GM19452 (cell line): ENCODE results near the gene KRTAP5-10.
"Not testable (repeated sequence)": the region's sequence is repeated elsewhere in the genome, so short reads cannot be mapped to it uniquely, and the experiment has no call there.

Experiments
- ATAC-seq: cut with Tn5 transposase; IDR thresholded peaks from one replicate; pipeline ENCODE4 v1.9.1; 2021; ENCODE audit not compliant: unreplicated experiment

The KRTAP5-10 gene

DNA sequence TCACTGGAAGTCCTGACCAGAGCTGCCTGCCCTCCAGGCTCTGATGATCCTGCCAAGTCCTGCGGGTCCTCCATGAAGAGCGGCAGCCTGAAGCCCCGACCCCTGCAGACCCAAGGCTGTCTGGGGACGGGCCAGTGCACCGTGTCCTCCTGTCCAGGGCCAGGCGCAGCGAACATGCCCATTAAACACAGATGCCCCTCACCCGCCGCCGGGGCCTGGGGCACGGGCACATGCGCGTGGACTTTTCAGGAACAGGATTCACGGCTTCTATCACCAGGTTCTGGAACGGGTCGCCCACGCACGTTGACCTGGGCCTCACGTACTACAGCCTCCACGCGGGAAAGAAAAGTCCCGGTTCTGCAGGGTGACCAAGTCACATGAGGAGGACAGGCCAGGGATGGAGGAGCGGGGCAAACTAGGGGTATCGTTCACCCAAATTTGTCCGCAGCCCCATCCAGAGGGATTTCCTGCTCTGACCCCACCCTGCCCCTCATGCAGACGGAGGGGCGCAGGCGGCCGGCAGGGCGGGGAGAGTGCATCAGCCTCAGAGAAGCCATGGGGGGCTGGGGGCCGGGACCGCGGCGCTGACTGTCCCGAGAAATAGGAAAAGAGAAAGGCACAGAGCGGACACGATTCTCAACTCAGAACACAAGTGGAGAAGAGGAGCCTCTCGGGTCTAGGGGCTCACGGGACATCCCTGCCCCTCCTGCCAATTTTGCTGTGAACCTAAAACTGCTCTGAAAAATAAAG, 5.9 kb downstream of the KRTAP5-10 start:
- not testable (repeated sequence) for ATAC-seq

DNA sequence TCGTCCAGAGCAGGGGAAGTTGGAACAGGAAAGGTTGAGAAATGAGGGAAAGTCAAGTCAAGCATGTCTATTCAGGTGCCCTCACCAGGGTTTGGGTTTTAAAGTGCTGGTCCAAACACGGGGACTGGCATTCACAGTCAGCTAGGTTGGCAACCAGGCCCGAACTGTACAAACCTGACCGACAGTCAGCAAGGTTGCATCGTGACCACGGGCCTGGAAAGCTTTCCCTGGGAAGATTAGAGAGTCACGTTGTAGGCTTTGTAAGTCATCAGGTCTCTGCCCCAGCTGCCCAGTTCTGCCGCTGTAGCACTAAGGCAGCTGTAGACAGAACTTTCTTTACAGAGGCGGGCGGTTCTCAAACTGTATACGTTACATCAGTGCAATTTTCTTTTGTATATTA, 7.4 kb downstream of the KRTAP5-10 start:
- no peak for ATAC-seq

DNA sequence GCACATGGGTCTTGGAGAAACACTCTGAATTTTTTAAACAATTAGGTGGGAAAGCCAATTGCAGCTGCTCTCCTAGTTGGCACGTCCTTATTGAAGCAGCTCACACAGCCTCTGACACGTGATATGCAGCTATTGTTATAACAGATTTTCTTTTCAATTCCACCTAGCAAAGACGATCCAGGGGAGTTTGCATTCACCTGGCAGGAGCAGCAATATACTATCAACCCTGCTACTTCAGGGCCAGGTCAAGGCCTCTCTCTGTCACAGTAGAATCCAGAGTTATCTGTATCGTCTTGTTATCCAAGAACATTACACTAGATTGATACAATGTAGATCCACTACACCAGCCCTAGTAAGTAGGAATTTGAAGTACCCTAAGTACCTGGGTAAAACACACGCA, 9.1 kb downstream of the KRTAP5-10 start:
- no peak for ATAC-seq

DNA sequence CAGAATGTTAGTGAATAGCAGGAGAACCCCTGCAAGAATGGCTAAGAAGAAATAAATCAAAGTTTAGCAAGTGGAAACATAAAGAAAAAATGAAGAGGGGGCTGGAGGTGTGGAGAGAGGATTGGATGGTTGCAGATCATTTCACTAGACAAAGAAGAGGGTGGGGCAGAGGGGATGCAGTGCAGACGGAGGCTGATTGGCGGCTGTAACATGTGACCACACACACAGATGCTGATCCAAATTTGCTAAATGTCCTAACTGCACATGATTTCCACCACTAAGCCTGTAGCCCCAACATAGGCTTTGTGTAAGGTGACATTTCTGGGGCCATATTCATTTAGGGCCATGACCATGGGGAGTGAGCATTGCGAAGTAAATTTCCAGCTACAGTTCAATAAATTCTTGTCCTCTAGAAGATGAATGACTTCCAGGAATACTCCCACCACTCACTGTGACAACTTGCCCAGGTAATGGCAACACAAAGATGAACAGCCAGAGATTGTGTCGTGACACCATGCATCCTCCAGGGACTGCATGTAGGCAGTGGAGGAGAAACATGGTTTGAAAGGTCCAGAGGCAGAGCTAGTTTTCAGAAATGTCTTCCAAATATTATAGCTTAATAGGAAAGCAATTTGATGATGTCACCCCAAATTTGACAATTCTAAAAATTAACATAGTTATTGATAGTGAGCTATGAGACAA, 10.5 kb downstream of the KRTAP5-10 start:
- ATAC-seq = no peak

DNA sequence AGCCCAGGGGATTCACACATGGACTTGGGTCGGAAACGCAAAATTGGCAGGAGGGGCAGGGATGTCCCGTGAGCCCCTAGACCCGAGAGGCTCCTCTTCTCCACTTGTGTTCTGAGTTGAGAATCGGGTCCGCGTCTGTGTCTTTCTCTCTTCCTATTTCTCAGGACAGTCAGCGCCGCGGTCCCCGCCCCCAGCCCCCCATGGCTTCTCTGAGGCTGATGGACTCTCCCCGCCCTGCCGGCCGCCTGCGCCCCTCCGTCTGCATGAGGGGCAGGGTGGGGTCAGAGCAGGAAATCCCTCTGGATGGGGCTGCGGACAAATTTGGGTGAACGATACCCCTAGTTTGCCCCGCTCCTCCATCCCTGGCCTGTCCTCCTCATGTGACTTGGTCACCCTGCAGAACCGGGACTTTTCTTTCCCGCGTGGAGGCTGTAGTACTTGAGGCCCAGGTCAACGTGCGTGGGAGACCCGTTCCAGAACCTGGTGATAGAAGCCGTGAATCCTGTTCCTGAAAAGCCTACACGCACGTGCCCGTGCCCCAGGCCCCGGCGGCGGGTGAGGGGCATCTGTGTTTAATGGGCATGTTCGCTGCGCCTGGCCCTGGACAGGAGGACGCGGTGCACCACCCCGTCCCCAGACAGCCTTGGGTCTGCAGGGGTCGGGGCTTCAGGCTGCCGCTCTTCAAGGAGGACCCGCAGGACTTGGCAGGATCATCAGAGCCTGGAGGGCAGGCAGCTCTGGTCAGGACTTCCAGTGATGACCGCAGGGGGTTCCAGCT, 11.5 kb downstream of the KRTAP5-10 start:
- ATAC-seq = not testable (repeated sequence)

DNA sequence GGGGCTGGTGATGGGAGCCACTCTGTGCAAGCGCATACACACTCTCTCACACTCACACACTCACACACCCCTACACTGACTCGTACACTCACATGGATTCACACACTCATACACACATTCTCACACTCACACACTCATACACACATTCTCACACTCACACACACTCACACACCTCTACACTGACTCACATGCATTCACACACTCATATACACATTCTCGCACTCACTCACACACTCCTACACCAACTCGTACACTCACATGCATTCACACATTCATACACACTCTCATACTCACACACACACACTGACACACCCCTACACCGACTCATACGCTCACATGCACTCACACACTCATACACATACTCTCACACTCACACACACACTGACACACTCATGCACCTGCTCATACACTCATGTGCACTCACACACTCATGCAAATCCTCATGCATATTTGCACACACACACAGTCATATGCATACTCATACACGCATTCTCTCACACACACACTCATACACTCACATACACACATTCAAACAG, 12.2 kb downstream of the KRTAP5-10 start:
- no peak for ATAC-seq

DNA sequence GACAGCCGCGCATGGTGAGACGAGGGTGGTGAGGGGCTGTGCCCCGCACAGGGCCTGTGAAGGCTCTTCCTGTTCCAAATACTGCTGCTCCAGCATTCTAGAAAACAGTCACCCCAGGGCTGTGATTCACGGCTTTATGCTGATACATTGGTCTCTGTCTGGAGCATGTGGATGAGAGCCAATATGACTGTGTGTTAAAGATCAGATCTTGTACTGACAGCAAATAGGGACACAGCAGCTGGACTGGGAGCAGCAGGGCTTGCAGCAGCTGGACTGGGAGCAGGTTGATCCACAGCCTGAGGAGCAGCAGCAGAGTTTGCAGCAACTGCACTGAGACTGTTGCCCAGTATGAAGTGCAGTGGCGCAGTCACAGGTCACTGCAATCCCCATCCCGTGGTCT, 14.2 kb downstream of the KRTAP5-10 start:
- not testable (repeated sequence) for ATAC-seq

DNA sequence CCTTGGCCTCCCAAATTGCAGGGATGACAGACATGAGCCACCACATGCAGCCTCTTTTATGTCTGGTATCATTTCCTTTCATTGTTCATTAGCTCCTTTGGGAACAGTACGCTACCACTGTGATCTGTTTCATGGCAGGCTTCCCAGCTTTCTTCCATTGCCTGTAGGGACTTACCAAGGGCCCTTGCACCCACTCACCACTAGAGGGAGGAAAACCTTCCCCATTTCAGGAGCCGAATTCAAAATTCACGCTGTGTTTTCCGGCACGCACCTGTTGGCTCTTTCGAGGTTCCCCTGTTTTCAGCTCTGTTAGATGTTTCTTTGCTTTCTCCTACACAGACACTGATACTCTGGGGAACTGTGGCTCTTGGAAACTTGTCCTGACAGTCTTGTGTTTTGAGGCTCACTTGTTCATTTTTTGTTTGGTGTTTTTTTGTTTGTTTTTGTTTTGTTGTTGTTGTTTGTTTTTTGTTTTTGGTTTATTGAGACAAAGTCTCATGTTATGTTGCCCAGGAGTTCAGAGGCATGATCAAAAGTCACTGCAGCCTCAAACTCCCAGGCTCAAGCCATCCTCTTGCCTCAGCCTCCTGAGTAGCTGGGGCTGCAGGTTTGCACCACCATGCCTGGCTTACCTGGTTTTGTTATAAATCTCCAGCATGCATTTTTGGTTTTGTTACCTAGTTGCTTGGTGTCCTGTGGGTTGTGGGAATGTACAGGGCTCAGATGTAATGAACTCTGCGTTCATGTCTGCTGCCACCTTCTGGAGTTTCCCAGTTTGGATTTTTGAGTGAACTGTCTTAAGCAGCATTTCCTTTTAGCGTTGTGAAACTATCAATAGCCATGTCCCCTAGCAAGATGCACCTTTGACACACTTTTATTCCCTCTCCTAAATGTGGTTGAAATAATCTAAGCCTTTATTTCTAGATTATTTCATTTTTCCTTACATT, 15.0 kb downstream of the KRTAP5-10 start:
- ATAC-seq = no peak

DNA sequence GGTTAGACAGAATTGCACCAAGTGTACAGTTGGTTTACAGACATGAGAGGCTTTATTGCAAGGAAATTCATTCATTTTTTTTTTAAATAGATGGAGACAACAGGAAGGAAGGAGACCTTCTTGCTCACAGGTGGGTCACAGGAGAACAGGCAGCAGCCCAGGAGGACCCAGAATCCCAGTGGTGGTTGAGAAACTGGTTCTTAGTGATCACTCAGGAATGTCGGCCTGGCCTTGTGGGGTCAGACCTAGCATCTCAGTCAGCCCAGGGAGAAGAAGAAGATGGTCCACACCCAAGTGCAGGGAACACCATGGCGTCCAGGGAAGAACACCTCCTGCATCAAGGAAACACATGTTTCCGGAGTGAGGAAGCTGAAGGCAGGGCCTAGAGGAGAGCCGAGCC, 16.5 kb downstream of the KRTAP5-10 start:
- ATAC-seq = no peak

DNA sequence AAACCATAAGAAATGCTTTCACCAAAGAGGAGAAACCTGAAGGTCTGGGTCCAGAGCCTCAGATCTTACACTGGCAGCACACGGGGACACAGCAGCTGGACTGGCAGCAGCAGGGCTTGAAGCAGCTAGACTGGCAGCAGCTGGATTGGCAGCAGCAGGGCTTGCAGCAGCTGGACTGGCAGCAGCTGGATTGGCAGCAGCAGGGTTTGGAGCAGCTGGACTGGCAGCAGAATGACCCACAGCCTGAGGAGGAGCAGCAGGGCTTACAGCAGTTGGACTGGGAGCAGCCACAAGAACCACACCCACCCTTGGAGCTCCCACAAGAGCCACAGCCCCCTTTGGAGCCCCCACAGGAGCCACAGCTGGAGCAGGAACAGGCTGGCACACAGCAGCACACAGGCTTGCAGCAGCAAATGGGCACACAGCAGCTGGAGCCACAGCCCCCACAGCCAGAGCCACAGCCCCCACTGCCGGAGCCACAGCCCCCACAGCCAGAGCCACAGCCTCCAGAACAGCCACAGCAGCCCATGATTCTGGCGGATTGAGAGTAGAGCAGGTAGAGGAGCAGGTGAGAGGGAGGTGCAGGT, 17.0 kb downstream of the KRTAP5-10 start, which contains the start of gene KRTAP5-11:
KRTAP5-11 (minus strand) TSS at position 567 of the 587 bp plus-strand sequence; CDS start at position 529, 38 bp downstream.
- no peak for ATAC-seq

DNA sequence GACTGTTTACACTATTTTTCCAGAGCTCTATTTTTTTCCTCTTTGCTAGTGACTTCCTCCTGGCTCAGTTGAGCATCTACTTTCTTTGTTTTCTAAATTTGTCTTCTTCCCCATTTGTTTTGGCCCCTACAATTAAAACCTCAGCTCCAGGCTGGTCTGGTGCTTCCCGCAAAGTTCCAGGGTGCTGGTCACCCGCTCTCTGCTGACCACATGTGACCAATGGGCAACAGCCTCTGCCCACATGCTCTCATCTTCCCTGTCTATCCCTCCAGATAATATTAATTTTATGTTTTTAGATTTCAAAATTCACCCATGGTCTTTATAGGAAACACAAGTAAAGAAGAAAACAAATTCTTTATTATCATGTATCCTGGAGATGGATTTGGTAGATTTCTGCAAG, 17.6 kb downstream of the KRTAP5-10 start:
- ATAC-seq = not testable (repeated sequence)

DNA sequence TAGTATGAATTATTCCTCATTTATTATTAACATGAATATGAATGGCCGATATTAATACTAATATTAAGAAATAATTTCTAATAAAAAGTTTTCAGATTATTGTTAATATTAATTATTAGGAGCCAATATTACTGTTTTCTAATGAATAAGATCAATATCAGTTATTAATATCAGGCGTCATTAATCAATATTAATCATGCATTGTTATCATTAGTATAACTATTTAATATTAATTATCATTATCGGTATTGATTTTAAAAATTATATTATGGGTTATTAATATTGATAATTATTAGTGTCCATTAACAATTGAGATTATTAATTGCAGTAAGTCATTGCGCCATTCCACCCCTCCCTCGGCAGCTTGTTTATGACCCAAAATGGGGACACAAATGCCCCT, 20.3 kb downstream of the KRTAP5-10 start:
- ATAC-seq = not testable (repeated sequence)

DNA sequence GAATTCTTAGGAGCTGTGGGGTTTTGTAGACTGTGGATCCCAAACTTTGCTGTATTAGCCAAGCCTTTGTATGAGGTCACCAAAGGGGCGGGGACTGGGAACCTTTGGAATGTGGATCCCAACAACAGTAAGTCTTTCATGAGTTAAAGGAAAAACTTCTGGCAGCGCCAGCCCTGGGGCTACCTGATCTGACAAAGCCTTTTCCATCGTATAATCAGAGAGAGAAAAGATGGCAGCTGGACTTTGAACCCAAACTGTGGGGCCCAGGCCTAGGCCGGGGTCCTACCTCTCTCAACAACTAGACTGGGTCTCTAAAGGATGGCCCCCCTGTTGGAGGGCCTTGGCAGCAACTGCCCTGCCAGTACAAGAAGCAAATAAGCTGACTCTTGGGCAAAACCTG, 23.0 kb downstream of the KRTAP5-10 start:
- not testable (repeated sequence) for ATAC-seq

DNA sequence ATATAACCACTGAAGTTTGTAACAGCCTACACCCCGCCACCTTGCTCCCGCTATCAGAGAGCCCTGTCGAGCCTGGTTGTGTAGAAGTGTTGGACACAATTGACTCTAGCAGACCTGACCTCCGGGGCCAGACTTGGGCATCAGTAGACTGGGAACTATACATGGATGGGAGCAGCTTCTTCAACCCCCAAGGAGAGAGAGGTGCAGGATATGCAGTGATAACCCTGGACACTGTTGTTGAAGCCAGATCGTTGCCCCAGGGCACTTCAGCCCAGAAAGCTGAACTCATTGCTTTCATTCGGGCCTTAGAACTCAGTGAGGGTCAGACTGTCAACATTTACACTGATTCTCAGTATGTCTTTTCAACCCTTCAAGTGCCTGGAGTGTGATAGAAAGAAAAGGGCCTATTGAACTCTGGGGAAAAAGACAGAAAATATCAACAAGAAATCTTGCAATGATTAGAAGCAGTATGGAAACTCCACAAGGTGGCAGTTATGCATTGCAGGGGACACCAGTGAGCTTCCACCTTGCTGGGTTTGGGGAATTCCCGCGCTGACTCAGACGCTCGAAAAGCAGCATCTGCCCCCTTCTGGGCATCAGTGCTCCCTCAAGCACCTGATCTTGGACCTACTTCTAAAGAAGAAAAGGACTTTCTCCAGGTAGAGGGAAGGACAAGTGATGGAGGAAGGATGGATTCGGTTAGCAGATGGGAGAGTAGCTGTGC, 23.6 kb downstream of the KRTAP5-10 start:
- ATAC-seq = not testable (repeated sequence)

DNA sequence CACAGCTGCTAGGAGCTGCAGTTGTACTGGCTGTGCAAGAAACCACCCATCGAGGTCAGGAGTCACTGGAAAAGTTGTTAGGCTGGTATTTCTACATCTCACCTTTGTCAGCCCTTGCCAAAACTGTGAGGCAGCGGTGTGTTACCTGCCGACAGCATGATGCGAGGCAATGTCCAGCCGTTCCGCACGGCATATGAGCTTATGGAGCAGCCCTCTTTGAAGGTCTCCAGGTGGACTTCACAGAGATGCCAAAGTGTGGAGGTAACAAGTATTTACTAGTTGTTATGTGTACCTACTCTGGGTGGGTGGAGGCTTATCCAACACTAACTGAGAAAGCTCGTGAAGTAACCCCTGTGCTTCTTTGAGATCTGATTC, 24.2 kb downstream of the KRTAP5-10 start:
- ATAC-seq = not testable (repeated sequence)

DNA sequence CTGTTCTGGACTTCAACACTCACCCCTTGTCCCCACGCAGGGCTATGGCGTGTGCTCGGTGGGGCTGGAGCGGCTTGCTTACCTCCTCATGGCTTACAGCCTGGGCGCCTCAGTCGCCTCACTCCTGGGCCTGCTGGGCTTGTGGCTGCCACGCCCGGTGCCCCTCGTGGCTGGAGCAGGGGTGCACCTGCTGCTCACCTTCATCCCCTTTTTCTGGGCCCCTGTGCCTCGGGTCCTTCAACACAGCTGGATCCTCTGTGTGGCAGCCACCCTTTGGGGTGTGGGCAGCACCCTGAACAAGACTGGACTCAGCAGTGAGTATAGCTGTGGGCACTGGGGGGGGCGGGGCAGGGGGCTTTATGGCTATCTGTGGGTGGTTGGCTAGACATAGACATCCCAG, 37.9 kb downstream of the KRTAP5-10 start:
- ATAC-seq = not testable (repeated sequence)

DNA sequence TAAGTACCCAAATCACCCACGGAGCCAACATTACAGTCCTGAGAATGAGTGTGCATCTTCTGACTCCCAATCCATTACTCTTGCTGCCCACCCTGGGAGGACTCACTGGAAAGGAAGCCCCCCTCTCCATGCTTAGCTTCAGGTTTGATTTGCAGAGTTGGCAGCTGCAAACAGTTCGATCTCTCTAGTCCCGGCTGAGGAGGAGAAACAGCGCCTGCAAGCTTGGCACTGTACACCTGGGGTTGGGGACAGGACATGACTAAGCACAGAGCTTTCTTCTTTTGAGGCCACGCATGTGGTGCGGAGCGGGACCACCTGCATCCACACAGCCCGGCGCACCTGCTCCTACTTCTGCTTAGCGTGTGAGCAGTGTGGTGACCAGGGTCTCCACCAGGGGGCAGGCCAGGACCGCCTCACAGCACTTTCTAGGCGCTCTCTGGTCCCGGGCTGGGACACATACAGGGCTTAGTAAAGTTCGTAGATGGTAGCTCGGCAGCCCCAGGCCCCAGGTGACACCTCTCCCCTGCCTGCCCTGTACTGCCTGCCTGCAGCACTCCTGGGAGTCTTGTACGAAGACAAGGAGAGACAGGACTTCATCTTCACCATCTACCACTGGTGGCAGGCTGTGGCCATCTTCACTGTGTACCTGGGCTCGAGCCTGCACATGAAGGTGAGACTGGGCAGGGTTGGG, 39.6 kb downstream of the KRTAP5-10 start:
- not testable (repeated sequence) for ATAC-seq

DNA sequence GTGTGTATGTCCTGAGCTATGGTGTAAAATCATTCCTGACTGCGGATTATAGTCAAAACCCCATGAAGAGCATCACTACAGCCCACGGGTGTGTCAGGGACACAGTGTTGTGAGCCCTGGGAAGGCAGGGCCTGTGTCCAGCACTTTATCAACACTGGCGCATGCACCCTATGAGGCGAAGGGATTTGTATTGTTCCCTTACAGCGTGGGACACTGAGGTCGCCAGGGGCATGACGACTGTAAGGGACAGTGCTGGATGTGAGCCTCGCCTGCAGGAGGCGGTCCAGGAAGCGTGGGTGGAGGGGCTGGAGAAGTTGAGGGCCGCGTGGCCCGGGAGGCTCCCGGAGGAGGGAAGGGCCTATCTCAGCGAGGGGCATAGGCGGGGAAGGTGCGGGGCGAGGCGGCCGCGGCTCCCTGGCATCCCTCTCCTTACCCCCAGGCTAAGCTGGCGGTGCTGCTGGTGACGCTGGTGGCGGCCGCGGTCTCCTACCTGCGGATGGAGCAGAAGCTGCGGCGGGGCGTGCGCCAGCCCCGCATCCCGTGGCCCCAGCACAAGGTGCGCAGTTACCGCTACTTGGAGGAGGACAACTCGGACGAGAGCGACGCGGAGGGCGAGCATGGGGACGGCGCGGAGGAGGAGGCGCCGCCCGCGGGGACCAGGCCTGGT, 41.6 kb downstream of the KRTAP5-10 start:
- not testable (repeated sequence) for ATAC-seq
